ENCODE data around the gene PATE2.

PATE2 gene
- total RNA-seq: 0 reads per million in 3 experiments

- no peak for DNase-seq
These were observed at the start of gene PATE2 for GRCh38 chr11:125778728-125779127. PATE2 (minus strand) TSS chr11:125778828; CDS start chr11:125778773, 55 bp downstream.

GRCh38 chr11:125807909-125808308 is 29.3 kb upstream of the PATE2 start:
- DNase-seq: no peak

GRCh38 chr11:125802387-125802786 is 23.8 kb upstream of the PATE2 start:
- DNase-seq: no peak

- DNase-seq: no peak
These were observed 21.2 kb upstream of the PATE2 start for GRCh38 chr11:125799808-125800207.

GRCh38 chr11:125797641-125798040 is 19.0 kb upstream of the PATE2 start:
- DNase-seq: no peak

GRCh38 chr11:125790825-125791224 is 12.2 kb upstream of the PATE2 start:
- DNase-seq: no peak

GRCh38 chr11:125787827-125788226 is 9.2 kb upstream of the PATE2 start, which contains the start of gene PATE3:
PATE3 (plus strand) TSS chr11:125788127; CDS start chr11:125788152, 25 bp downstream.
- DNase-seq: no peak

- DNase-seq: no peak
These were observed 6.0 kb upstream of the PATE2 start for GRCh38 chr11:125784678-125785077.

GRCh38 chr11:125777309-125777708 is 1.3 kb downstream of the PATE2 start:
- no peak for DNase-seq

- DNase-seq: no peak
These were observed 5.1 kb downstream of the PATE2 start for GRCh38 chr11:125773516-125773915.

GRCh38 chr11:125772834-125773505 is 5.7 kb downstream of the PATE2 start:
- DNase-seq: no peak

GRCh38 chr11:125770583-125770982 is 8.0 kb downstream of the PATE2 start:
- no peak for DNase-seq

GRCh38 chr11:125768336-125769046 is 10.1 kb downstream of the PATE2 start:
- no peak for DNase-seq

- DNase-seq: no peak
These were observed 12.4 kb downstream of the PATE2 start for GRCh38 chr11:125766251-125766650.

- no peak for DNase-seq
These were observed 15.1 kb downstream of the PATE2 start for GRCh38 chr11:125763483-125763882.

- no peak for DNase-seq
These were observed 16.2 kb downstream of the PATE2 start for GRCh38 chr11:125762445-125762844.

- no peak for DNase-seq
These were observed 22.6 kb downstream of the PATE2 start for GRCh38 chr11:125756050-125756449.

- no peak for DNase-seq
These were observed 28.0 kb downstream of the PATE2 start for GRCh38 chr11:125750629-125751028.

GRCh38 chr11:125745979-125746378 is 32.6 kb downstream of the PATE2 start, which contains the start of gene PATE1:
PATE1 (plus strand) TSS chr11:125746279; CDS start chr11:125746305, 26 bp downstream.
- no peak for DNase-seq

GRCh38 chr11:125743681-125744080 is 34.9 kb downstream of the PATE2 start:
- DNase-seq: no peak

GRCh38 chr11:125740617-125741016 is 38.0 kb downstream of the PATE2 start:
- no peak for DNase-seq

GRCh38 chr11:125728969-125729368 is 49.7 kb downstream of the PATE2 start:
- no peak for DNase-seq
